Measurements from ENCODE around the gene GP9. TPM values are rescaled to one million over a fixed set of nuclear protein-coding genes. Genes with fewer than 3 reads are reported as not detected.
"Not testable (repeated sequence)": the region's sequence is repeated elsewhere in the genome, so short reads cannot be mapped to it uniquely, and the experiment has no call there.

Gene GP9
- polyA plus RNA-seq, 1 of the 3 experiments (the other 2 are of a cell fraction), result not detected

DNA sequence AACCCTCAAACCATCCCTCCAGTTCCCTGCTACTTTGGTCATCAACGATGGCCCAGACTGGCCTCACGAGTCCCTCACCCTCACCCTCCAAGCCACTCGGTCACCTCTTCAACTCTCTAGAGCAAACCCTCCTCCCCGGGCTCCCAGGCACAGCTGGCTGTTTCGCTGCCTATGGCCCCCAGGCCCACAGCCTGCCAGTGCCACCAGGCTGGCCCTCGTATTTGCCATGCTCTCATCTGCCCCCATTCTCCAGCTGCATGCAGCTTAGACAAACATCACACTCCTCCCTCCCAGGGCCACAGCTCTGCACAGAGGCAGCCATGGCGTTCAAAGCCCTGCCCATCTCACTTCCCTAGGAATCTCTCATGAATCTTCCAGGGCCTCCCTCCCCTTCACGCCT, 47.2 kb downstream of the GP9 start:
- Histone ChIP-seq H3K4me2 (no peak overlapping the region), H3K27ac (ENCODE audit: low read depth in 2 of 2, low read length in 1 of 2) (no peak overlapping the region), H3K36me3 (replicated peaks in 1 of 2; ENCODE audit: control insufficient read depth in 1 of 2, insufficient read depth in 2 of 2, low read length in 1 of 2) (peaks cover 2 to 6% of the 10 kb centered on the region in 2 experiments), H3K9me3 (no peaks in the 10 kb centered on the region), H3K4me3 (ENCODE audit: low read depth in 2 of 2, low read length in 1 of 2) (no peak overlapping the region), H3K4me1 (ENCODE audit: control insufficient read depth in 1 of 2, insufficient read depth in 2 of 2, low read depth in 1 of 2, low read length in 1 of 2) (no peaks in the 10 kb centered on the region), H3K9ac (no peak overlapping the region), H3K9me2 (no peaks in the 10 kb centered on the region), H3F3A (replicated peaks; ENCODE audit: insufficient read depth) (no peaks in the 10 kb centered on the region), H4K20me1 (ENCODE audit: insufficient read depth) (peaks cover 44% of the 10 kb centered on the region), H3K79me2 (ENCODE audit: insufficient read depth) (peaks cover 65% of the 10 kb centered on the region), H2AFZ (ENCODE audit: low read depth) (no peak overlapping the region), H3K27me3 (ENCODE audit: insufficient read depth) (no peaks in the 10 kb centered on the region)
- DNase-seq, result no peak
- CTCF ChIA-PET, result interaction anchor here (3.6 kb wide), 1 partner anchor 137 kb away, joined by 20 read pairs; no protein-coding TSS in a partner anchor
- TF ChIP-seq, protein P1, sequence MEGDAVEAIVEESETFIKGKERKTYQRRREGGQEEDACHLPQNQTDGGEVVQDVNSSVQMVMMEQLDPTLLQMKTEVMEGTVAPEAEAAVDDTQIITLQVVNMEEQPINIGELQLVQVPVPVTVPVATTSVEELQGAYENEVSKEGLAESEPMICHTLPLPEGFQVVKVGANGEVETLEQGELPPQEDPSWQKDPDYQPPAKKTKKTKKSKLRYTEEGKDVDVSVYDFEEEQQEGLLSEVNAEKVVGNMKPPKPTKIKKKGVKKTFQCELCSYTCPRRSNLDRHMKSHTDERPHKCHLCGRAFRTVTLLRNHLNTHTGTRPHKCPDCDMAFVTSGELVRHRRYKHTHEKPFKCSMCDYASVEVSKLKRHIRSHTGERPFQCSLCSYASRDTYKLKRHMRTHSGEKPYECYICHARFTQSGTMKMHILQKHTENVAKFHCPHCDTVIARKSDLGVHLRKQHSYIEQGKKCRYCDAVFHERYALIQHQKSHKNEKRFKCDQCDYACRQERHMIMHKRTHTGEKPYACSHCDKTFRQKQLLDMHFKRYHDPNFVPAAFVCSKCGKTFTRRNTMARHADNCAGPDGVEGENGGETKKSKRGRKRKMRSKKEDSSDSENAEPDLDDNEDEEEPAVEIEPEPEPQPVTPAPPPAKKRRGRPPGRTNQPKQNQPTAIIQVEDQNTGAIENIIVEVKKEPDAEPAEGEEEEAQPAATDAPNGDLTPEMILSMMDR (IDR thresholded peaks at IDR 0.05), result no peak
- no peak for TF ChIP-seq ELF1 (IDR thresholded peaks at IDR 0.05)
- no peak for TF ChIP-seq USF1 (IDR thresholded peaks at IDR 0.05; ENCODE audit: borderline replicate concordance, low read depth)
- TF ChIP-seq NFIC (IDR thresholded peaks at IDR 0.05; ENCODE audit: borderline replicate concordance), result no peak
- TF ChIP-seq GABPA (IDR thresholded peaks at IDR 0.05; ENCODE audit: low read depth), result no peak
- no peak for TF ChIP-seq TEAD4 (IDR thresholded peaks at IDR 0.05; ENCODE audit: borderline replicate concordance, insufficient read depth)
- TF ChIP-seq, protein P2, sequence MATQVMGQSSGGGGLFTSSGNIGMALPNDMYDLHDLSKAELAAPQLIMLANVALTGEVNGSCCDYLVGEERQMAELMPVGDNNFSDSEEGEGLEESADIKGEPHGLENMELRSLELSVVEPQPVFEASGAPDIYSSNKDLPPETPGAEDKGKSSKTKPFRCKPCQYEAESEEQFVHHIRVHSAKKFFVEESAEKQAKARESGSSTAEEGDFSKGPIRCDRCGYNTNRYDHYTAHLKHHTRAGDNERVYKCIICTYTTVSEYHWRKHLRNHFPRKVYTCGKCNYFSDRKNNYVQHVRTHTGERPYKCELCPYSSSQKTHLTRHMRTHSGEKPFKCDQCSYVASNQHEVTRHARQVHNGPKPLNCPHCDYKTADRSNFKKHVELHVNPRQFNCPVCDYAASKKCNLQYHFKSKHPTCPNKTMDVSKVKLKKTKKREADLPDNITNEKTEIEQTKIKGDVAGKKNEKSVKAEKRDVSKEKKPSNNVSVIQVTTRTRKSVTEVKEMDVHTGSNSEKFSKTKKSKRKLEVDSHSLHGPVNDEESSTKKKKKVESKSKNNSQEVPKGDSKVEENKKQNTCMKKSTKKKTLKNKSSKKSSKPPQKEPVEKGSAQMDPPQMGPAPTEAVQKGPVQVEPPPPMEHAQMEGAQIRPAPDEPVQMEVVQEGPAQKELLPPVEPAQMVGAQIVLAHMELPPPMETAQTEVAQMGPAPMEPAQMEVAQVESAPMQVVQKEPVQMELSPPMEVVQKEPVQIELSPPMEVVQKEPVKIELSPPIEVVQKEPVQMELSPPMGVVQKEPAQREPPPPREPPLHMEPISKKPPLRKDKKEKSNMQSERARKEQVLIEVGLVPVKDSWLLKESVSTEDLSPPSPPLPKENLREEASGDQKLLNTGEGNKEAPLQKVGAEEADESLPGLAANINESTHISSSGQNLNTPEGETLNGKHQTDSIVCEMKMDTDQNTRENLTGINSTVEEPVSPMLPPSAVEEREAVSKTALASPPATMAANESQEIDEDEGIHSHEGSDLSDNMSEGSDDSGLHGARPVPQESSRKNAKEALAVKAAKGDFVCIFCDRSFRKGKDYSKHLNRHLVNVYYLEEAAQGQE (IDR thresholded peaks at IDR 0.05; ENCODE audit: low read depth, low read length), result no peak
- TF ChIP-seq FOXM1 (IDR thresholded peaks at IDR 0.05; ENCODE audit: low read depth), result no peak
- TF ChIP-seq RFX5 (IDR thresholded peaks at IDR 0.05; ENCODE audit: low read length), result no peak
- no peak for TF ChIP-seq EP300 (IDR thresholded peaks at IDR 0.05; ENCODE audit: borderline replicate concordance in 1 of 2, low read depth in 1 of 2, low read length in 1 of 2)
- TF ChIP-seq YY1 (IDR thresholded peaks at IDR 0.05; ENCODE audit: low read depth), result no peak
- TF ChIP-seq FOSL2 (IDR thresholded peaks at IDR 0.05; ENCODE audit: borderline replicate concordance, low read depth), result no peak
- no peak for TF ChIP-seq IRF3 (IDR thresholded peaks at IDR 0.05; ENCODE audit: low read depth, low read length)
- no peak for TF ChIP-seq SMC3 (IDR thresholded peaks at IDR 0.05; ENCODE audit: low read depth, low read length)
- POLR2A ChIA-PET, result no interaction called here
- 94% methylated on average over 7 of the region's 8 CpGs for whole genome bisulfite sequencing (ENCODE audit: low lambda C conversion rate)

- 94% methylated on average over 7 of the region's 10 CpGs for WGBS (ENCODE audit: low lambda C conversion rate)
- H3K9ac ChIP-seq; H3F3A ChIP-seq (replicated peaks; ENCODE audit: insufficient read depth); H3K4me1 ChIP-seq (ENCODE audit: control insufficient read depth in 1 of 2, insufficient read depth in 2 of 2, low read depth in 1 of 2, low read length in 1 of 2); H3K9me2 ChIP-seq; DNase-seq; H2AFZ ChIP-seq (ENCODE audit: low read depth); H3K27me3 ChIP-seq (ENCODE audit: insufficient read depth); H3K4me2 ChIP-seq; H3K27ac ChIP-seq (ENCODE audit: low read depth in 2 of 2, low read length in 1 of 2); H3K4me3 ChIP-seq (ENCODE audit: low read depth in 2 of 2, low read length in 1 of 2); POLR2A ChIA-PET; H3K9me3 ChIP-seq: not testable (repeated sequence)
- Histone ChIP-seq H3K79me2 (ENCODE audit: insufficient read depth) (peaks cover 69% of the 10 kb centered on the region), H3K36me3 (replicated peaks in 1 of 2; ENCODE audit: control insufficient read depth in 1 of 2, insufficient read depth in 2 of 2, low read length in 1 of 2) (peaks cover 2 to 11% of the 10 kb centered on the region in 2 experiments), H4K20me1 (ENCODE audit: insufficient read depth) (peaks cover 28% of the 10 kb centered on the region)
- CTCF ChIA-PET, result interaction anchor here (3.6 kb wide), 1 partner anchor 141 kb away, joined by 20 read pairs; no protein-coding TSS in a partner anchor
These were observed 50.6 kb downstream of the GP9 start for GRCh38 chr3:129111076-129111780.
